Measurements from ENCODE around the gene EPB42. TPM values are rescaled to one million over a fixed set of nuclear protein-coding genes. Genes with fewer than 3 reads are reported as not detected.

EPB42 gene
- total RNA-seq, 1 donor from 2014 or later, result not detected

GRCh38 chr15:43241100-43241499 lies 20.3 kb upstream of the EPB42 start:
- no peaks in the 10 kb centered on the region for H3K27me3 ChIP-seq (ENCODE audit: low read depth)
- H3K27ac ChIP-seq, result no peak overlapping the region
- no peak for TF ChIP-seq CTCF (IDR thresholded peaks at IDR 0.05)
- ATAC-seq (peak; percentile 28 to 51), DNase-seq (no peak)
- no peaks in the 10 kb centered on the region for H3K4me1 ChIP-seq
- H3K4me3 ChIP-seq, result no peak overlapping the region
- intact Hi-C loops (cut with DNase I), result no loop called here
- H3K36me3 ChIP-seq, result no peaks in the 10 kb centered on the region
- no peaks in the 10 kb centered on the region for H3K9me3 ChIP-seq

DNA sequence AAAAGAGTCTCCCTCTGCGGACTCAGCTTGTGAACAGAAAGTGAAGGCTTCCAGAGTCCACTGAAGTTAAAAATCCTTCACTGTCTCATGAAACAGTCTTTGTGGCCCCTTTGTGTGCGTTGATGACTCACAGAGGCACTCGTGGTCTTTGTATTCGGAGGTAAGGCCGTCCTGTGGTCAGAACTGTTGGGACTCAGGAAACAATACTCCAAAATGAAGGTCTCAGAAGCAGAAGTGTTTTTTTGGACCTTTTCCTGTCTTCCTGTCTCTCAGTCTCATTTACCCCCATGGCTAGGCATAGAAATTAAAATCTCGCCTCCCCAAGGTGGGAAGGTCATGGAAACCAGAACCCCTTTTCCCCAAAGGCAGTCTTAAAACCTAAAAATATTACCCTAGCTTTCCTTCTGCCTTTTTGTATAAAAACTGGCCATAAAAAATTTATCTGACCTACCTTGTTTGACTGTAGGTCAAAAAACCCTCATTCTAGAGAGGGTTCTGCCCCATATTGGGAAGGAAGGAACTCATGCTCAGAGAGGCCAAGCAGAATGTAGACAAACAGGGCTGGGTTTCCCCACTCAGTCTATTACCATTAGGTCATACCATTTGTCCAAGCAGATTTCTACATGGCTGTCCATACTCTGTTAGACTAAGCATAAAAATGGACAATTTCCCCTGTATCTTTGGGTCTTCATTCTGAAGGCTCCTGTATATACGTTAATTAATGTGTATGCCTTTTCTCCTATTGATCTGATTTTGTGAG lies 19.1 kb upstream of the EPB42 start:
- DNase-seq, result no peak

GRCh38 chr15:43238671-43239131 lies 17.9 kb upstream of the EPB42 start:
- intact Hi-C loops (cut with DNase I), result no loop called here

More for the DNA sequence above, 19.1 kb upstream of the EPB42 start:
- Histone ChIP-seq H3K27ac (no peak overlapping the region), H3K9me3 (no peaks in the 10 kb centered on the region), H3K36me3 (no peaks in the 10 kb centered on the region), H3K4me3 (no peak overlapping the region), H3K27me3 (ENCODE audit: low read depth) (no peaks in the 10 kb centered on the region), H3K4me1 (no peaks in the 10 kb centered on the region)
- intact Hi-C loops (cut with DNase I), result no loop called here
- TF ChIP-seq CTCF (IDR thresholded peaks at IDR 0.05), result no peak
- ATAC-seq, result no peak

GRCh38 chr15:43237842-43238470 lies 17.1 kb upstream of the EPB42 start:
- no peak for DNase-seq
- Histone ChIP-seq H3K27me3 (ENCODE audit: low read depth) (no peaks in the 10 kb centered on the region), H3K9me3 (no peaks in the 10 kb centered on the region), H3K4me1 (no peaks in the 10 kb centered on the region), H3K27ac (no peak overlapping the region), H3K36me3 (no peaks in the 10 kb centered on the region), H3K4me3 (no peak overlapping the region)
- ATAC-seq, result no peak
- intact Hi-C loops (cut with DNase I), result no loop called here
- TF ChIP-seq CTCF (IDR thresholded peaks at IDR 0.05), result no peak

More at GRCh38 chr15:43238671-43239131, 17.9 kb upstream of the EPB42 start:
- Histone ChIP-seq H3K9me3 (no peaks in the 10 kb centered on the region), H3K36me3 (no peaks in the 10 kb centered on the region), H3K4me3 (no peak overlapping the region), H3K4me1 (no peaks in the 10 kb centered on the region), H3K27me3 (ENCODE audit: low read depth) (no peaks in the 10 kb centered on the region), H3K27ac (no peak overlapping the region)
- peak in 1 of 2 donors; percentile 28 for ATAC-seq
- TF ChIP-seq CTCF (IDR thresholded peaks at IDR 0.05), result no peak
- no peak for DNase-seq

- intact Hi-C loops (cut with DNase I), result no loop called here
- ATAC-seq, result no peak
- no peaks in the 10 kb centered on the region for H3K9me3 ChIP-seq
- no peak overlapping the region for H3K4me3 ChIP-seq
- H3K27me3 ChIP-seq (ENCODE audit: low read depth), result no peaks in the 10 kb centered on the region
- H3K36me3 ChIP-seq, result no peaks in the 10 kb centered on the region
- no peak for DNase-seq
- TF ChIP-seq CTCF (IDR thresholded peaks at IDR 0.05), result no peak
- H3K4me1 ChIP-seq, result no peaks in the 10 kb centered on the region
- H3K27ac ChIP-seq, result no peak overlapping the region
Measured at GRCh38 chr15:43235536-43235935, 14.7 kb upstream of the EPB42 start.

Measured in lower lobe of right lung (tissue), 2 donors.